Right lobe of liver (tissue), 4 donors: ENCODE data around the gene LAPTM5.

ENCODE experiments used
- POLR2A ChIP-seq: fragments of 450-650 bp; IDR thresholded peaks from one replicate; pipeline ENCODE4 v1.6.1; 2017; ENCODE audit warnings: antibody characterized with exemption, mild to moderate bottlenecking
- TF ChIP-seq, protein P1 (sequence below), 4 donors: fragments of 200-600 bp in 3 of 4; fragments of 450-650 bp in 1 of 4; IDR thresholded peaks; one replicate each; pipeline versions ENCODE4 v1.5.1 to v1.8.0; 2016 to 2022; ENCODE audit warnings: antibody characterized with exemption in 4 of 4, mild to moderate bottlenecking in 2 of 4
- donor health status: DM: no; HTN: no; CAD: no.
- donor health status: DM: no; HTN: no; CAD: no.
- donor health status: DM: no; HTN: yes; CAD: no.

DNA sequence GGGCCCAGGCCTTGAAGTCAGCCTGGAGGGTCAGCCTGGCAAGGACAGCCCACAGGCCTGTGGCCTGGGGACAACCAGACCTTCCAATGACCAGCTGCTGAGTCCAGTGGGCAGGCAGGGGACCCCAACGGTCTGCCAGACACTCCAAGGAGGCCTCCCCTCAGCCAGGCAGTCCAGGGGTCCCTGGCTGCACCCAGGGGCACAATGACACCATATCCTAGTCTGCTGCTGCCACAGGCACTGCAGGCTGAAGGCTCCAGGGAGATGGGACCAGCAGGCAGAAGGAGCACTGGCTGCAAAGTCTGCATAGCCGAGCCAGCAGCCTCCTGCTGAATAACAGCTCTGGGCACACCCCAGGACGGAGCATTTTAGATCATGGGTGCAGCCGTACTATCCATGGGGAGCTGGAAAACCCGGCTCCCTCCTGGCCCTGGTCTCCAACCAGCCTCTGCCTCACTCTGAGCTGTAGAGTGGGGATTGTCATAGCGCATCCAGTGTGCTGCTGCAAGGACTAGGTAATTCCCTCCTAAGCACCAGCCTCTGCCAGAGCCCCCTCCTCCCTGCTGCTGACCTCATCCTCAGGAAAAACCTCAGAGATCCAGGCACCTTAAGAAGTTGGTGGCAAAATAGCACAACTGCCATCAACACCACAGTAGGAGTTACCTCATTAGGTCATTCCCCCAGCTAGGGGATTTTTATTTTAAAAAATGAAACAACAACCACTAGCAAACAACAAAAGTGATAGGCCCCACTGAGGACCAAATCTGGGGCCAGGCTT lies 4.8 kb upstream of the LAPTM5 start:
- TF ChIP-seq, protein P1, sequence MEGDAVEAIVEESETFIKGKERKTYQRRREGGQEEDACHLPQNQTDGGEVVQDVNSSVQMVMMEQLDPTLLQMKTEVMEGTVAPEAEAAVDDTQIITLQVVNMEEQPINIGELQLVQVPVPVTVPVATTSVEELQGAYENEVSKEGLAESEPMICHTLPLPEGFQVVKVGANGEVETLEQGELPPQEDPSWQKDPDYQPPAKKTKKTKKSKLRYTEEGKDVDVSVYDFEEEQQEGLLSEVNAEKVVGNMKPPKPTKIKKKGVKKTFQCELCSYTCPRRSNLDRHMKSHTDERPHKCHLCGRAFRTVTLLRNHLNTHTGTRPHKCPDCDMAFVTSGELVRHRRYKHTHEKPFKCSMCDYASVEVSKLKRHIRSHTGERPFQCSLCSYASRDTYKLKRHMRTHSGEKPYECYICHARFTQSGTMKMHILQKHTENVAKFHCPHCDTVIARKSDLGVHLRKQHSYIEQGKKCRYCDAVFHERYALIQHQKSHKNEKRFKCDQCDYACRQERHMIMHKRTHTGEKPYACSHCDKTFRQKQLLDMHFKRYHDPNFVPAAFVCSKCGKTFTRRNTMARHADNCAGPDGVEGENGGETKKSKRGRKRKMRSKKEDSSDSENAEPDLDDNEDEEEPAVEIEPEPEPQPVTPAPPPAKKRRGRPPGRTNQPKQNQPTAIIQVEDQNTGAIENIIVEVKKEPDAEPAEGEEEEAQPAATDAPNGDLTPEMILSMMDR (IDR thresholded peaks at IDR 0.05), result no peak
- no peak for TF ChIP-seq POLR2A
